CD4-positive, alpha-beta T cell treated with Interleukin-10 for 1 hour (primary cell): Measurements from ENCODE around the gene MYH6.

Source experiments
- DNase-seq: peaks from one replicate; pipeline ENCODE4 v3.0.0-alpha.2; 2020

MYH6 gene

DNA sequence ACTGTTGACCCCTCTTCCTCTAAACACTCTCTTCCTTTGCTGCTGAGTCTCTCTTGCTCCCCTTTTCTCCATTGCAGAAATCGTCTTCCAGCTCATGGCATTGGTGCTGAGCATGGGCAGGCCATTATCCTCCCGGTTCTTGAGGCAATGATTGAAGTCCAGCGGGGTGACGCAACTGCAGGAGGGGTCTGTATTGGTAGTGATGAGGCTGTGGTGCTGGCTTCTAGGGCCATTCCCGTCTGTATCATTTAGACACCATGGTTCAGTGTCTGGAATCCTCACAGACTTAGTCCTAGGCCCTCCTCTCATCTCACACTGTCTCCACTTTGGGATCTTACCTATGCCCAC lies 54.7 kb downstream of the MYH6 start:
- DNase-seq: no peak

DNA sequence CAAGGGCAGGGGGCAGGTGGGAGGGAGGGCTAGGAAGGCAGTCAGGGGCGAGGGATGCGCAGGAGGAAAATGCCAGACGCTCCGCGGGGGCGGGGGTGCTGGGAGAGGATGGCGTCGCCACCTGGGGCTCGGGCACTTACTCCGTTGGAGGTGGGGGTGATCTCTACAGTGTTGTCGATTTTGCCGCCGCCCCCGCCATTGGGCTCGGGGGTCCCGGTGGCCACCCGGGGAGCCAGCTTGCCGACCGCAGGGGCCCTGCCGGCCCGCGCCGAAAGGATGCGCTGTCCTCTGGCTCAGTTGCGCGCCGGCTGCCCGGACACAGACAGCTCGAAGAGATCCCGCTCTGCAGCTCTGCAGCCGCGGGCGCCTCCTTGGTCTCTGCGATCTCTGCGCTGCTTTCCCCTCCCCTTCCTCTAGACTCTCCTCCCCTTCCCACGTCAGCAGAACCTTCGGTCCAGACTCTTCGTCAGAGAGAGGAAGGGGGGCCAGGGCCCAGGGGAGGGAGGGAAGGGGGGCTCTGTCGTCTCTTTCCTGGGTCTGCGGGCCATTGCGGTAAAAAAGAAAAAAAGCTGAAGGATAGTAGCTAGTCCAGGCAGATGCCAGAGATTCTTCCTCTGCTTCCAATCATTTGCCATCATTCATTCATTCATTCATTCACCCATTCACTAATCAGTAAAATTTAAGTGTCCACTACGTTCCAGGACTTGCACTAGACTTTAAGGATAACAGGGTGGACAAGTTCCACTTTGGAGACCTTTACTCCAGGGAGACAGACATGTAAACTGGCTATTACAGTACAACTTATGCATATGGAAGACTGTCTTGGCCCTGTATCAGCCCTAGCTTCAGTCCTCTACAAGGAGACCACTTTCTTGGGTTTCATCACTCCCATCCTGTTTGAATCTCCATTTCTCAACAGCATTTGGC lies 55.3 kb downstream of the MYH6 start, which contains the start of gene SLC22A17:
Gene SLC22A17 (minus strand): TSS at position 382 of the 927 bp plus-strand sequence.
- peak; percentile 64 for DNase-seq

- no peak for DNase-seq
These were observed 56.2 kb downstream of the MYH6 start for GRCh38 chr14:23351681-23352505.

DNA sequence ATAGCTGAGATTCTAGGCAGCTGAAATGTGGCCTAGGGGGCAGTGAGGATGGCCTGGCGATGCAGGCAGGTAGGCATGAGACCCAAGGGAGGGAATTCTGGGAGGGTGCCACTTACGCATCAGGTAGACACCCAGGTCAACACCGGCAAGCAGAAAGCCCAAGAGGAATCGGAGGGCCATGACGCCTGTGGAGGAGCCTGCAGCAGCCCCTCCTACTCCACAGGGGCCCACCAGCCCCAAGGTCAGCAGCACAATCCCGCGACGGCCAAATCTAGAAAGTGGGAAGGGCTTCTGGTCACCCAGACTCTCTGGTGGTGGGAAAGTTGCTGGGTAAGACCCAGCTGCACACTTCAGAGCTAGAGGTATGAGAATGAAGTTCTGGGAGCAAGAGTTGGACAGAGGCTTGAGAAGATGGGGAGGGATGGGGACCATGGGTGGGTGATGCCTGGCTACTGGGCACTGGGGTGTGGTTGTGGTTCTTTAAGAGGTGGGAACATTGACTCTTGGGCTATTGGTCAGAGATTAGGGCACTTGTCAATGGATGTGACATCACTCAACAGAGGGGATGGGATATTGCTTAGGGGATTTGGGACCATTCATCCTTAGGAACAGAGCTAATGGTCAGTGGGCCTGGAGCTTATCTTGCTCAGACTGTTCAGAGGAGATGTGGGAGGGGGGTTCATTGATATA lies 58.8 kb downstream of the MYH6 start:
- no peak for DNase-seq

GRCh38 chr14:23348297-23348655 lies 59.8 kb downstream of the MYH6 start:
- DNase-seq: no peak

GRCh38 chr14:23347406-23348296 lies 60.4 kb downstream of the MYH6 start:
- DNase-seq: no peak

- DNase-seq: no peak
These were observed 61.2 kb downstream of the MYH6 start for GRCh38 chr14:23346693-23347405.

DNA sequence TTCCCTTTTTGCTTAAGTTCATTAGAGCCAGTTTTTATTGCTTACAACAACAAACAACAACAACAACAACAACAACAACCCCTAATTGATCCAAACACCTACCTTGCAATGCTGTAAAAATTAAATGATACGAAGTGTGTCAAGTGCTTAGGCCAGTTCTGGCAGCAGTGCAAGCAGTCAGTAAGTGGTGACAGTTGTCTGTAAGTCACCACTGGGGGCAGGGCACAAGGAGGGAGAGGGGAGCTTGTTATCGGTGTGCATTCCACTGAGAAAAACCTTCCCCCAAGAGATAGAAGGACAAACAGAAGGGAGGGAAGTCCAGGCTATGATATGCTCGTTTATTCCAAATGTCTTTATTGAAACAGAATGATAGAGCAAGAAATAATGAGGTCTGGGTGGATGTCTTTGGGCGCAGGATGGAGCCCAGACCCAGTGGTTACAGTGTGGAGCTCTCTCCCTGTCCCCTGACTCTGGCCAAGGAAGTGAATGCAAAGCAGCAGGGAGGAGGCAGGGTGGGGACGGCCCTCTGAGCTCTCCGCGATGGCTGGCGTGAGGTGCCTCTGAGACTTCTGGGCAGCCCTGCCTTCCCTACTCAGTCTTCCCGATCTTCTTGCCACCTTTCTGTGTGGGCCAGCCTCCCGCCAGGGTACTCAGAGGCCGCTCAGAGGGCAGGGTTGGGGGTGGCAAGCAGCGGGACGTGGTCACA lies 61.9 kb downstream of the MYH6 start:
- no peak for DNase-seq

DNA sequence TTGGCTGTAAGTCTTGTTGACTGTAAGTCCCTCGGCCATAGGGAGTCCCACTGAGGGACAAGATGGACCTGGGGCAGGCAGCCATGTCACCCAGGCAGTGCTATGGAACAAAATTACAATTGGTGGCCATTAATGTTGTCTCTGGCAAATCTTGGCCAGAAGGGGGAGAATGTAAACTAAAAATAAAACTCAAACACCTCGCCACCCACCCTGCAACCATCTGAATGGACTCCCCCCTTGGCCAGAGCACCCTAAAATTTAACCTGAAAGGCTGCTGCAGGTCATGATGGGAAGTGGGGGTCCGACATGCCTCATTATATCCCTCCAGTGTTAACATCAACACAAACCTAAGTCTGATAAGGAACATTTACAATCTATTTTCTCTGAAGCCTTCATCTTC lies 63.6 kb downstream of the MYH6 start:
- DNase-seq: no peak

DNA sequence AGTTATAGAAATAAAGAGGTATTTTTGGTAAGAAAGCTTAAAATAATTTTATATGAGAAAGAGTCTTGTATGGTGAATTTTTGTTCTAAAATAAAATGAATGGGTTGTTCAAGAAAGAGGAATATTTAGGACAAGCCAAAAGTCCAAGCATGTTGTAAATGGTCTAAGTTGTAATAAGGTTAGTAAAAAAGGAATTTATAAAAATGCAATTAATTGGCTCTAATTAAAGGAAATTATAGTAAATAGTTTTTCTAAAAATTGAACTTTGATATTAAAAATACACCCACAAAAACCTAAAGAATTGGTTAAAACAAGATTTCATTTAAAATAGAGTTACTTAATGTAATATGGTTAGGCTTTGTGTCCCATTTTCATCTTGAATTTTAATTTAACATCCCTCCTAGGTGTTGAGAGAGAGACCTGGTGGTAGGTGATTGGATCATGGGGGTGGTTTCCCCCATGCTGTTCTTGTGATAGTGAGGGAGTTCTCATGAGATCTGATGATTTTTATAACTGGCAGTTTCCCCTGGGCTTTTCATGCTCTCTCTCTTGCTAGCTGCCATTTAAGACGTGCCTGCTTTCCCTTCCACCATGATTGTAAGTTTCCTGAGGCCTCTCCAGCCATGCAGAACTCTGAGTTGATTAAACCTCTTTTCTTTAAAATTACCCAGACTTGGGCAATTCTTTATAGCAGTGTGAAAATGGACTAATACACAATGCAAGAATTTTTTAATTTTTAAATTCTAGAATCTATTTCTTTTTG lies 68.4 kb downstream of the MYH6 start:
- no peak for DNase-seq

GRCh38 chr14:23335623-23336022 lies 72.5 kb downstream of the MYH6 start:
- no peak for DNase-seq
